Neuronal stem cell (in vitro differentiated cells): ENCODE measurements around the gene SH3TC2.

Experiments used
- DNase-seq: peaks from one replicate; pipeline ENCODE4 v3.0.0-alpha.2; 2013; ENCODE audit warnings: low spot score
- H2AFZ ChIP-seq: one replicate; pipeline ENCODE4 v1.6.1; 2013; ENCODE audit warnings: mild to moderate bottlenecking, low read length, inconsistent platforms
- H2AK5ac ChIP-seq: 2 replicates; pipeline ENCODE4 v1.6.1; 2013; ENCODE audit warnings: low read depth, mild to moderate bottlenecking, inconsistent platforms, low read length, moderate library complexity, mixed read lengths
- H2BK120ac ChIP-seq: 2 replicates; pipeline ENCODE4 v1.6.1; 2013; ENCODE audit warnings: low read depth, mild to moderate bottlenecking, inconsistent platforms, low read length, moderate library complexity, mixed read lengths
- H2BK12ac ChIP-seq: one replicate; pipeline ENCODE4 v1.6.1; 2013; ENCODE audit warnings: low read length, inconsistent platforms
- H2BK15ac ChIP-seq: 2 replicates; pipeline ENCODE4 v1.6.1; 2013; ENCODE audit warnings: mild to moderate bottlenecking, low read length, inconsistent platforms, mixed read lengths
- H2BK5ac ChIP-seq: one replicate; pipeline ENCODE4 v1.6.1; 2013; ENCODE audit warnings: inconsistent platforms, mild to moderate bottlenecking, low read length, moderate library complexity
- H3K14ac ChIP-seq: one replicate; pipeline ENCODE4 v1.6.1; 2013; ENCODE audit warnings: low read length, inconsistent platforms
- H3K18ac ChIP-seq: 2 replicates; pipeline ENCODE4 v1.6.1; 2013; ENCODE audit warnings: low read length, inconsistent platforms
- H3K23ac ChIP-seq: 2 replicates; pipeline ENCODE4 v1.6.1; 2013; ENCODE audit warnings: low read depth, mild to moderate bottlenecking, mixed read lengths, low read length, inconsistent platforms; ENCODE audit not compliant: poor library complexity
- H3K27ac ChIP-seq: replicated peaks from 3 replicates; pipeline ENCODE4 v1.5.1; 2013; ENCODE audit warnings: low read length, inconsistent platforms
- H3K27me3 ChIP-seq, 3 experiments: 2 replicates each; pipeline ENCODE4 v1.6.1; 2013; ENCODE audit warnings: low read length in 3 of 3, mild to moderate bottlenecking in 2 of 3, inconsistent platforms in 1 of 3, low read depth in 1 of 3, mixed read lengths in 1 of 3, moderate library complexity in 1 of 3; ENCODE audit not compliant: control insufficient read depth in 3 of 3, insufficient read depth in 3 of 3
- H3K36me3 ChIP-seq, 2 donors: replicated peaks in 1 of 2; 2 replicates each; pipeline ENCODE4 v1.6.1; 2013; ENCODE audit warnings: low read length in 2 of 2; ENCODE audit not compliant: control insufficient read depth in 2 of 2, insufficient read depth in 2 of 2
- H3K4ac ChIP-seq: 2 replicates; pipeline ENCODE4 v1.6.1; 2013; ENCODE audit warnings: inconsistent platforms, mild to moderate bottlenecking, low read length, moderate library complexity
- H3K4me1 ChIP-seq, 2 donors: 1 replicate in 1 of 2; 2 replicates in 1 of 2; pipeline ENCODE4 v1.6.1; 2013; ENCODE audit warnings: low read length in 2 of 2, low read depth in 1 of 2; ENCODE audit not compliant: control insufficient read depth in 2 of 2, insufficient read depth in 1 of 2
- H3K4me2 ChIP-seq: one replicate; pipeline ENCODE4 v1.6.1; 2013; ENCODE audit warnings: mild to moderate bottlenecking, low read length, inconsistent platforms; ENCODE audit not compliant: insufficient read depth, poor library complexity, severe bottlenecking
- H3K4me3 ChIP-seq, 2 donors: 2 replicates each; pipeline ENCODE4 v1.5.1; 2013; ENCODE audit warnings: low read length in 2 of 2, mild to moderate bottlenecking in 2 of 2, inconsistent platforms in 1 of 2, moderate library complexity in 1 of 2
- H3K79me1 ChIP-seq: one replicate; pipeline ENCODE4 v1.6.1; 2013; ENCODE audit warnings: low read depth, mild to moderate bottlenecking, inconsistent platforms, low read length, moderate library complexity
- H3K9ac ChIP-seq: one replicate; pipeline ENCODE4 v1.6.1; 2013; ENCODE audit warnings: mild to moderate bottlenecking, low read depth, low read length, inconsistent platforms; ENCODE audit not compliant: poor library complexity
- H3K9me3 ChIP-seq, 2 donors: replicated peaks in 1 of 2; 2 replicates each; pipeline versions ENCODE3 to v1.6.1; 2013; ENCODE audit warnings: low read length in 2 of 2, mild to moderate bottlenecking in 2 of 2, inconsistent platforms in 1 of 2, low read depth in 1 of 2, mixed read lengths in 1 of 2, moderate library complexity in 1 of 2; ENCODE audit not compliant: control insufficient read depth in 2 of 2, insufficient read depth in 1 of 2
- H4K8ac ChIP-seq: one replicate; pipeline ENCODE4 v1.6.1; 2013; ENCODE audit warnings: low read depth, mild to moderate bottlenecking, inconsistent platforms, low read length, moderate library complexity
- H4K91ac ChIP-seq: one replicate; pipeline ENCODE4 v1.6.1; 2013; ENCODE audit warnings: low read length, low read depth, mild to moderate bottlenecking, inconsistent platforms; ENCODE audit not compliant: poor library complexity
- WGBS, 2 donors: extraction: QIAGEN DNeasy Blood & Tissue Kit; methylation state at CpG; one replicate each; pipeline ENCODE4 v1.1.7; 2013; ENCODE audit warnings: missing lambda C conversion rate in 2 of 2, mixed read lengths in 1 of 2; ENCODE audit not compliant: insufficient read length in 2 of 2, insufficient replicate concordance in 1 of 2; ENCODE audit errors: extremely low coverage in 2 of 2; 5-methylcytosine and 5-hydroxymethylcytosine counted together

SH3TC2 gene

DNA sequence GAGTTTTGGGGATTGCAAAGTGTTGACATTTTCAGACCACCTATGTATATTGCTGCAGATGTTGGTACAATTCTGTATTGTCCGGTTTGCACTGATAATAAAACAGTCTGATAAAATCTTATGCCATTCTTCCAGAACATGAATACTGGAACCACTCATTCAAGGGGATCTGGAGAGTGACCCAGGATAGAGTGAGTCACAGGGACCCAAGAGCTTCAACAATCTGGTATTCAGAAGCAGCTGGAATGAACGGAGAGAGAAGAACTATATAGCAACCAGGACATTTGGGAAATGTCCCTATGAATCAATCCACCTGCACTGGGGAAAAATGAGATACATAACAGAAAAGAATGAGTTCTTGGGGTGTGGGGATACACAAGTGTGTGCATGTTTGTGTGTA, 73.3 kb downstream of the SH3TC2 start:
- no peak overlapping the region for H3K4me3 ChIP-seq
- no peak overlapping the region for H3K14ac ChIP-seq
- no peak overlapping the region for H3K9ac ChIP-seq
- no peak overlapping the region for H2AFZ ChIP-seq
- no peak overlapping the region for H2BK120ac ChIP-seq
- H3K4ac ChIP-seq = no peak overlapping the region
- no peak overlapping the region for H3K27ac ChIP-seq
- no peak overlapping the region for H2BK5ac ChIP-seq
- H3K4me2 ChIP-seq = no peak overlapping the region
- H4K91ac ChIP-seq = no peak overlapping the region
- no peaks in the 10 kb centered on the region for H3K36me3 ChIP-seq
- no peak overlapping the region for H3K23ac ChIP-seq
- H2BK12ac ChIP-seq = no peak overlapping the region
- no peaks in the 10 kb centered on the region for H3K27me3 ChIP-seq
- no peak overlapping the region for H4K8ac ChIP-seq
- no peaks in the 10 kb centered on the region for H3K9me3 ChIP-seq
- no CpG with 5 or more reads among the region's 2 CpGs for WGBS, 2 donors
- no peaks in the 10 kb centered on the region for H3K4me1 ChIP-seq
- no peak for DNase-seq
- H2BK15ac ChIP-seq = no peak overlapping the region
- H2AK5ac ChIP-seq = no peak overlapping the region
- H3K18ac ChIP-seq = no peak overlapping the region
- no peaks in the 10 kb centered on the region for H3K79me1 ChIP-seq

GRCh38 chr5:148988328-148988727, 74.5 kb downstream of the SH3TC2 start:
- Histone ChIP-seq H4K91ac (no peak overlapping the region), H2AK5ac (no peak overlapping the region), H3K27ac (no peak overlapping the region), H4K8ac (no peak overlapping the region), H3K4me3 (no peak overlapping the region), H2BK12ac (no peak overlapping the region), H3K4me2 (no peak overlapping the region), H2BK5ac (no peak overlapping the region), H3K9ac (no peak overlapping the region), H2BK15ac (peak overlapping the region; percentile 22), H2AFZ (no peak overlapping the region), H3K36me3 (no peaks in the 10 kb centered on the region), H3K4me1 (no peaks in the 10 kb centered on the region), H2BK120ac (no peak overlapping the region), H3K18ac (peak overlapping the region; percentile 57), H3K27me3 (no peaks in the 10 kb centered on the region), H3K9me3 (no peaks in the 10 kb centered on the region), H3K14ac (no peak overlapping the region), H3K4ac (no peak overlapping the region), H3K23ac (no peak overlapping the region), H3K79me1 (no peaks in the 10 kb centered on the region)
- no peak for DNase-seq
- no CpG with 5 or more reads among the region's 6 CpGs for WGBS, 2 donors

DNA sequence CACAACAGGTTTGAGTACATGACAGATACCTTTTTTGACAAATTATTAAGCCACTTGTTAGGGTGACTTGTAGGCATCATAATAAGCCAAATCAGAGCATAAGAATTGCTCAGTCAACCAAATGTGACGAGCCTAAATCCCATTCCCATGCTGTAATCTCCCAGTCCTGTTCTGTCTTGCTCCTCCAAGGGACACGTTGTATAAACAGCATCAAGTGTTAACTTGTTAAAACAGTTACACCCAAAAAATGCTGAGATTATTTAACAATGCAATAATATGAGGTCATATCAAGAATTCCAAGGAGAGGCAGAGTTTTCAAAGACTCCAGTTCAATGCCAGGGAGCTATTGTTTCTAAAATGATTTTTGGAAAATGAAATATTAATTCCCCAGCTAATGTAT, 76.2 kb downstream of the SH3TC2 start:
- H3K36me3 ChIP-seq = no peaks in the 10 kb centered on the region
- H4K91ac ChIP-seq = no peak overlapping the region
- no peak overlapping the region for H2AFZ ChIP-seq
- no peak overlapping the region for H3K18ac ChIP-seq
- H3K79me1 ChIP-seq = no peaks in the 10 kb centered on the region
- no peaks in the 10 kb centered on the region for H3K27me3 ChIP-seq
- H2BK120ac ChIP-seq = no peak overlapping the region
- no peaks in the 10 kb centered on the region for H3K9me3 ChIP-seq
- H3K27ac ChIP-seq = no peak overlapping the region
- no CpG with 5 or more reads among the region's 2 CpGs for WGBS, 2 donors
- H3K4me3 ChIP-seq = no peak overlapping the region
- H2BK15ac ChIP-seq = no peak overlapping the region
- no peak for DNase-seq
- H3K14ac ChIP-seq = no peak overlapping the region
- no peaks in the 10 kb centered on the region for H3K4me1 ChIP-seq
- H3K9ac ChIP-seq = no peak overlapping the region
- H2BK5ac ChIP-seq = no peak overlapping the region
- no peak overlapping the region for H3K23ac ChIP-seq
- H4K8ac ChIP-seq = no peak overlapping the region
- no peak overlapping the region for H2BK12ac ChIP-seq
- no peak overlapping the region for H2AK5ac ChIP-seq
- no peak overlapping the region for H3K4ac ChIP-seq
- no peak overlapping the region for H3K4me2 ChIP-seq

GRCh38 chr5:148984345-148984744, 78.5 kb downstream of the SH3TC2 start:
- Histone ChIP-seq H2BK120ac (no peak overlapping the region), H3K27ac (no peak overlapping the region)
- no CpG with 5 or more reads among the region's 1 CpG for WGBS, 2 donors

More at GRCh38 chr5:148984345-148984744, 78.5 kb downstream of the SH3TC2 start:
- H3K27me3 ChIP-seq = no peaks in the 10 kb centered on the region
- H4K91ac ChIP-seq = no peak overlapping the region
- H2AK5ac ChIP-seq = no peak overlapping the region
- H3K4ac ChIP-seq = no peak overlapping the region
- H4K8ac ChIP-seq = no peak overlapping the region
- no peak overlapping the region for H3K9ac ChIP-seq
- H3K18ac ChIP-seq = no peak overlapping the region
- no peaks in the 10 kb centered on the region for H3K9me3 ChIP-seq
- no peak overlapping the region for H2BK5ac ChIP-seq
- DNase-seq = no peak
- H2AFZ ChIP-seq = no peak overlapping the region
- H2BK12ac ChIP-seq = no peak overlapping the region
- H3K4me3 ChIP-seq = no peak overlapping the region
- H3K79me1 ChIP-seq = no peaks in the 10 kb centered on the region
- H3K14ac ChIP-seq = no peak overlapping the region
- H2BK15ac ChIP-seq = no peak overlapping the region
- no peaks in the 10 kb centered on the region for H3K4me1 ChIP-seq
- H3K23ac ChIP-seq = no peak overlapping the region
- H3K4me2 ChIP-seq = no peak overlapping the region
- H3K36me3 ChIP-seq = no peaks in the 10 kb centered on the region
